SK-N-SH treated with all-trans-retinoic acid at 6 μM for 48 hours (cell line): ENCODE measurements around the gene CTNNBL1.

Experiments
- PATZ1 ChIP-seq: fragments of 250-450 bp; sonication (Bioruptor Pico); IDR thresholded peaks from 2 replicates; pipeline ENCODE4 v1.8.0; 2020; ENCODE audit warnings: mild to moderate bottlenecking, moderate library complexity, borderline replicate concordance
- ZFP30 ChIP-seq: fragments of 450-650 bp; formaldehyde crosslinking; IDR thresholded peaks from 2 replicates; pipeline ENCODE4 v1.5.0; 2022; ENCODE audit warnings: mild to moderate bottlenecking, moderate library complexity
- ZNF565 ChIP-seq: fragments of 450-650 bp; formaldehyde crosslinking; conservative IDR thresholded peaks from 2 replicates; pipeline ENCODE4 v1.5.0; 2020; ENCODE audit warnings: low read depth, mild to moderate bottlenecking, moderate library complexity

GRCh38 chr20:37836926-37837325 lies 143.1 kb downstream of the CTNNBL1 start:
- TF ChIP-seq PATZ1 (CRISPR knock-in tag) (no peak), ZFP30 (no peak), ZNF565 (CRISPR knock-in tag) (no peak)
